Measurements from ENCODE around the gene SMIM22. TPM values are rescaled to one million over a fixed set of nuclear protein-coding genes. Genes with fewer than 3 reads are reported as not detected.

The SMIM22 gene
- total and polyA plus RNA-seq, 9 donors: 0.31 to 3.2 (median 0.94) TPM; not detected in 5

GRCh38 chr16:4753227-4753626 is 41.9 kb upstream of the SMIM22 start:
- Histone ChIP-seq H3K4me3 (ENCODE audit: low read length) (no peak overlapping the region), H3K9me3 (replicated peaks; ENCODE audit: control insufficient read depth, low read depth, low read length) (no peaks in the 10 kb centered on the region), H3K4me1 (ENCODE audit: control insufficient read depth, insufficient read depth, low read length) (no peaks in the 10 kb centered on the region), H3K27ac (ENCODE audit: low read length) (no peak overlapping the region), H3K27me3 (ENCODE audit: control insufficient read depth, insufficient read depth, low read length) (no peaks in the 10 kb centered on the region), H3K36me3 (ENCODE audit: control insufficient read depth, insufficient read depth, low read length) (peaks cover 78% of the 10 kb centered on the region)
- DNase-seq: no peak
- WGBS (ENCODE audit: insufficient coverage): 88% methylated on average over 10 of the region's 11 CpGs

GRCh38 chr16:4754865-4755264 is 40.3 kb upstream of the SMIM22 start:
- no peak overlapping the region for H3K27ac ChIP-seq (ENCODE audit: low read length)
- H3K4me1 ChIP-seq (ENCODE audit: control insufficient read depth, insufficient read depth, low read length): no peaks in the 10 kb centered on the region
- 100% methylated on average over 4 of the region's 4 CpGs for WGBS (ENCODE audit: insufficient coverage)
- no peaks in the 10 kb centered on the region for H3K27me3 ChIP-seq (ENCODE audit: control insufficient read depth, insufficient read depth, low read length)
- no peaks in the 10 kb centered on the region for H3K9me3 ChIP-seq (replicated peaks; ENCODE audit: control insufficient read depth, low read depth, low read length)
- H3K36me3 ChIP-seq (ENCODE audit: control insufficient read depth, insufficient read depth, low read length): peaks cover 80% of the 10 kb centered on the region
- no peak overlapping the region for H3K4me3 ChIP-seq (ENCODE audit: low read length)
- no peak for DNase-seq

- Histone ChIP-seq H3K36me3 (ENCODE audit: control insufficient read depth, insufficient read depth, low read length) (peaks cover 85% of the 10 kb centered on the region), H3K4me3 (ENCODE audit: low read length) (no peak overlapping the region), H3K4me1 (ENCODE audit: control insufficient read depth, insufficient read depth, low read length) (no peaks in the 10 kb centered on the region), H3K27me3 (ENCODE audit: control insufficient read depth, insufficient read depth, low read length) (no peaks in the 10 kb centered on the region), H3K27ac (ENCODE audit: low read length) (no peak overlapping the region), H3K9me3 (replicated peaks; ENCODE audit: control insufficient read depth, low read depth, low read length) (no peaks in the 10 kb centered on the region)
- 95% methylated on average over 3 of the region's 6 CpGs for WGBS (ENCODE audit: insufficient coverage)
- no peak for DNase-seq
These were observed 39.5 kb upstream of the SMIM22 start for GRCh38 chr16:4755687-4756086.

- no peak overlapping the region for H3K27ac ChIP-seq (ENCODE audit: low read length)
- WGBS (ENCODE audit: insufficient coverage): 90% methylated on average over 23 of the region's 23 CpGs
- peaks cover 79% of the 10 kb centered on the region for H3K36me3 ChIP-seq (ENCODE audit: control insufficient read depth, insufficient read depth, low read length)
These were observed 34.8 kb upstream of the SMIM22 start for GRCh38 chr16:4760221-4760910.

DNA sequence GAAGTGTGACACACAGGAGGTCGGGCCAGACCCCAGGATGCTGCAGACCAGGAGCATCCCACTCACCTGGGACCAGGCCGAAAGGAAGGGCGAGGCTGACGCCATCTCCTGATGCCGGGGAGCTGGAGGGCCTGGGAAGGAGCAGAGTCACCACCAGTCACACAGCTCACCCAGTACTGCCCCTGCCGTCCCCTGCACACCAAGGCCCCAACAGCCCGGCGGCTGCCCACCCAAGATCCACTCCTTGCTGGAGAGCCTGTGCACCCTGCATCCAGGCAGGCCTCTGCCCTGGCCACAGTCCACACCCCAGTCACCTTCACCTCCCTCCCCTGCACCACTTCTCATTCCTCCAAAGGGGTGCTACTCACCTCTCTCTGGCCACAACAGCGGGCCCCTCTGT is 33.0 kb upstream of the SMIM22 start:
- Histone ChIP-seq H3K27me3 (ENCODE audit: control insufficient read depth, insufficient read depth, low read length) (no peaks in the 10 kb centered on the region), H3K9me3 (replicated peaks; ENCODE audit: control insufficient read depth, low read depth, low read length) (no peaks in the 10 kb centered on the region), H3K36me3 (ENCODE audit: control insufficient read depth, insufficient read depth, low read length) (peaks cover 66% of the 10 kb centered on the region), H3K4me1 (ENCODE audit: control insufficient read depth, insufficient read depth, low read length) (peaks cover 12% of the 10 kb centered on the region), H3K4me3 (ENCODE audit: low read length) (no peak overlapping the region), H3K27ac (ENCODE audit: low read length) (no peak overlapping the region)
- no peak for DNase-seq
- WGBS (ENCODE audit: insufficient coverage): 98% methylated on average over 6 of the region's 9 CpGs

More at GRCh38 chr16:4760221-4760910, 34.8 kb upstream of the SMIM22 start:
- peaks cover 1% of the 10 kb centered on the region for H3K4me1 ChIP-seq (ENCODE audit: control insufficient read depth, insufficient read depth, low read length)
- DNase-seq: no peak
- no peak overlapping the region for H3K4me3 ChIP-seq (ENCODE audit: low read length)
- H3K27me3 ChIP-seq (ENCODE audit: control insufficient read depth, insufficient read depth, low read length): no peaks in the 10 kb centered on the region
- no peaks in the 10 kb centered on the region for H3K9me3 ChIP-seq (replicated peaks; ENCODE audit: control insufficient read depth, low read depth, low read length)

- Histone ChIP-seq H3K27ac (ENCODE audit: low read length) (no peak overlapping the region), H3K36me3 (ENCODE audit: control insufficient read depth, insufficient read depth, low read length) (peaks cover 57% of the 10 kb centered on the region), H3K9me3 (replicated peaks; ENCODE audit: control insufficient read depth, low read depth, low read length) (no peaks in the 10 kb centered on the region), H3K4me3 (ENCODE audit: low read length) (no peak overlapping the region), H3K27me3 (ENCODE audit: control insufficient read depth, insufficient read depth, low read length) (no peaks in the 10 kb centered on the region), H3K4me1 (ENCODE audit: control insufficient read depth, insufficient read depth, low read length) (peaks cover 23% of the 10 kb centered on the region)
- no peak for DNase-seq
- WGBS (ENCODE audit: insufficient coverage): 97% methylated on average over 6 of the region's 7 CpGs
These were observed 31.4 kb upstream of the SMIM22 start for GRCh38 chr16:4763791-4764190.

DNA sequence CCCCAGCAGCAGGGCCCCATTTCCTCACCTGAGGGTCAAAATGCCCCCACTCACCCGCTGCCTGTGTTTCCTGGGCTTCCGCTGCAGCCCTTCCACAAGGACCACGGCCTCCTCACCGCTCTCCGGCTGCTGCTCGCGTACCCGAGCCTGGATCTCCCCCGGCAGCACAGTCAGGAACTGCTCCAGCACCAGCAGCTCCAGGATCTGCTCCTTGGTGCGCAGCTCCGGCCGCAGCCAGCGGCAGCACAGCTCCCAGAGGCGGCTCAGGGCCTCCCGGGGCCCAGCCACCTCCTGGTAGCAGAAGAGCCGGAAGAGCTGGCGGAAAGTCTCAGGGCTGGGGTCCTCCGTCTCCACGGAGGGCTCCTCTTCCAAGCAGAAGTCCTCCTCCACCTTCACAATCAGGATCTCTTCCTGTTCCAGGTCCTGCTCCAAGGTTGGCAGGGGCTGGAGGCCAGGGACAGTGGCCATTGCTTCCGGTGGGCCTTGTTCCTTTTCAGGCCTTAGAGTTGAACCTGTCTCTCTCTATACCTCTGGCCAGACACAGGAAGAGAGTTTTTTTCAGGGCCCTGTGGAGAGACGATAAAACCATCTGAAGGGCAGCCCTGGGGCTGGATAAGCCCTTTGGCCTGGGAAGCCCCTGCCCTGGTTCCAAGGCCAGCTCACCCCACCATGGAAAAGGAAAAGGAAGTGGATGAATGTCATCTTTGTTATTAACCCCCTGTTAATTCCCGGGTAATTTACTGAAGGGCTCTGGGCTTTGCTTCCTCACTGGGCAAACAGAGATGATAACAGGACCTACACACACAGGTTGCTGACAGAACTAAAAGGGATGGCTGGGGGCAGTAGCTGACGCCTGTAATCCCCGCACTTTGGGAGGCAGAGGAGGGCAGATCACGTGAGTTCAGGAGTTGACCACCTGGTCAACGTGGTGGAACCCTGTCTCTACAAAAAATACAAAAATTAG is 29.4 kb upstream of the SMIM22 start:
- Histone ChIP-seq H3K27me3 (ENCODE audit: control insufficient read depth, insufficient read depth, low read length) (no peaks in the 10 kb centered on the region), H3K4me1 (ENCODE audit: control insufficient read depth, insufficient read depth, low read length) (peaks cover 29% of the 10 kb centered on the region), H3K9me3 (replicated peaks; ENCODE audit: control insufficient read depth, low read depth, low read length) (no peaks in the 10 kb centered on the region), H3K4me3 (ENCODE audit: low read length) (peak overlapping the region; percentile 86), H3K27ac (ENCODE audit: low read length) (no peak overlapping the region), H3K36me3 (ENCODE audit: control insufficient read depth, insufficient read depth, low read length) (peaks cover 38% of the 10 kb centered on the region)
- DNase-seq: no peak
- WGBS (ENCODE audit: insufficient coverage): 85% methylated on average over 21 of the region's 26 CpGs

GRCh38 chr16:4766875-4767628 is 28.1 kb upstream of the SMIM22 start, which contains the start of gene ZNF500:
TSS of gene ZNF500 (minus strand) at chr16:4767162. CDS start at chr16:4765978, 1,184 bp downstream.
- peak within 1 kb of the TSS; percentile 95 for H3K27ac ChIP-seq (ENCODE audit: low read length)
- peak within 1 kb of the TSS; percentile 86 for H3K4me3 ChIP-seq (ENCODE audit: low read length)

DNA sequence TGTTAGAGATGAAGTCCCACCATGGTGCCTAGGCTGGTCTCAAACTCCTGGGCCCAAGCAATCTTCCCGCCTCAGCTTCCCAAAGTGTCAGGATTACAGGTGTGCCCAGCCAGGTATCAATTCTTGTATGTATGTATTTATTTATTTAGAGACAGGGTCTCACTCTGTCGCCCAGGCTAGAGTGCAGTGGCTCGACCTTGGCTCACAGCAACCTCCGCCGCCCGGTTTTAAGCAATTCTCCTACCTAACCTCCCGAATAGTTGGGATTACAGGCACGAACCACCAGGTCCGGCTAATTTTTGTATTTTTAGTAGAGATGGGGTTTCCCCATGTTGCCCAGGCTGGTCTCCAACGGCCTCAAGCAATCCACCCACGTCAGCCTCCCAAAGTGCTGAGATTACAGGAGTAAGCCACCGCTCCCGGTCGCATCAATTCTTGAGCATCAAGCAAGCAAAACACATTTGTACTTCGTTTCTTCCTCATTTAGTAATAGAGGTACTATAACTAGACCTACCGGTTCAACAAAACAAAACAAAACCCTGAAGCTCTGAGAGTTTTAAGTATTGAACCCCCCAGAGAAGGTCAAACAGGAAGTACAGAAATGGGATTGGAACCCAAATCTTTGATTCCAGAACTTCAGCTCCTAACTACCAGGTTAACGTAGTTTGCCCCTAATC is 27.2 kb upstream of the SMIM22 start:
- Histone ChIP-seq H3K4me1 (ENCODE audit: control insufficient read depth, insufficient read depth, low read length) (peaks cover 29% of the 10 kb centered on the region), H3K9me3 (replicated peaks; ENCODE audit: control insufficient read depth, low read depth, low read length) (no peaks in the 10 kb centered on the region), H3K27me3 (ENCODE audit: control insufficient read depth, insufficient read depth, low read length) (no peaks in the 10 kb centered on the region), H3K36me3 (ENCODE audit: control insufficient read depth, insufficient read depth, low read length) (peaks cover 22% of the 10 kb centered on the region), H3K4me3 (ENCODE audit: low read length) (peak overlapping the region; percentile 64), H3K27ac (ENCODE audit: low read length) (peak overlapping the region; percentile 95)
- DNase-seq: no peak
- whole genome bisulfite sequencing (ENCODE audit: insufficient coverage): 23% methylated on average over 1 of the region's 17 CpGs

More at GRCh38 chr16:4766875-4767628, 28.1 kb upstream of the SMIM22 start, which contains the start of gene ZNF500:
- H3K9me3 ChIP-seq (replicated peaks; ENCODE audit: control insufficient read depth, low read depth, low read length): no peaks in the 10 kb centered on the region
- peaks cover 31% of the 10 kb centered on the region for H3K36me3 ChIP-seq (ENCODE audit: control insufficient read depth, insufficient read depth, low read length)
- H3K27me3 ChIP-seq (ENCODE audit: control insufficient read depth, insufficient read depth, low read length): no peaks in the 10 kb centered on the region
- peaks cover 29% of the 10 kb centered on the region for H3K4me1 ChIP-seq (ENCODE audit: control insufficient read depth, insufficient read depth, low read length)
- 3% methylated on average over 66 of the region's 72 CpGs for WGBS (ENCODE audit: insufficient coverage)
- peak; percentile 99 for DNase-seq
